DMS79 (cell line): ENCODE measurements around the gene CD14.
A peak's percentile ranks its signal among the peaks of the same experiment; 100 is the strongest.
"Not testable (repeated sequence)": the region's sequence is repeated elsewhere in the genome, so short reads cannot be mapped to it uniquely, and the experiment has no call there.

Experiments used
- DNase-seq: peaks from one replicate; lab custom pipeline; 2025; lab: John Stamatoyannopoulos, UW

Gene CD14

GRCh38 chr5:140635291-140636257, 2.6 kb upstream of the CD14 start:
- DNase-seq = no peak

GRCh38 chr5:140634103-140634502, 1.1 kb upstream of the CD14 start:
- no peak for DNase-seq

- DNase-seq = no peak
These were observed 526 bp upstream of the CD14 start for GRCh38 chr5:140633501-140633900.

DNA sequence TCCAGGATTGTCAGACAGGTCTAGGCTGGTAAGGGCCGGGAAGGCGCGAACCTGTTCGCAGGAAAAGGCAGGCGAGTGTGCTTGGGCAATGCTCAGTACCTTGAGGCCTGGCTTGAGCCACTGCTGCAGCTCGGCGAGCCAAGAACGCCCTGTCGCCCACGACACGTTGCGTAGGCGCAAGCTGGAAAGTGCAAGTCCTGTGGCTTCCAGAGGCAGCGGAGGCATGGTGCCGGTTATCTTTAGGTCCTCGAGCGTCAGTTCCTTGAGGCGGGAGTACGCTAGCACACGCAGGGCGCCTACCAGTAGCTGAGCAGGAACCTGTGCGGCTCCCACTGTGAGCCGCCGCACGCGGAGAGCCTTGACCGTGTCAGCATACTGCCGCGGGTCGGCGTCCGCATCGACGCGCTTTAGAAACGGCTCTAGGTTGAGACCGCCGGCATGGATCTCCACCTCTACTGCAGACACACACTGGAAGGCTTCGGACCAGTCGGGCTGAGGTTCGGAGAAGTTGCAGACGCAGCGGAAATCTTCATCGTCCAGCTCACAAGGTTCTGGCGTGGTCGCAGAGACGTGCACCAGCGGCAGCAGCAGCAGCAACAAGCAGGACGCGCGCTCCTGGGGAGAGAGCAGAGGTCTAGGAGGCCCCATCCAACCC, 482 bp downstream of the CD14 start:
- DNase-seq = peak; percentile 23

GRCh38 chr5:140631831-140632365, 1.1 kb downstream of the CD14 start:
- peak; percentile 48 for DNase-seq

- no peak for DNase-seq
These were observed 1.9 kb downstream of the CD14 start for GRCh38 chr5:140631036-140631417.

DNA sequence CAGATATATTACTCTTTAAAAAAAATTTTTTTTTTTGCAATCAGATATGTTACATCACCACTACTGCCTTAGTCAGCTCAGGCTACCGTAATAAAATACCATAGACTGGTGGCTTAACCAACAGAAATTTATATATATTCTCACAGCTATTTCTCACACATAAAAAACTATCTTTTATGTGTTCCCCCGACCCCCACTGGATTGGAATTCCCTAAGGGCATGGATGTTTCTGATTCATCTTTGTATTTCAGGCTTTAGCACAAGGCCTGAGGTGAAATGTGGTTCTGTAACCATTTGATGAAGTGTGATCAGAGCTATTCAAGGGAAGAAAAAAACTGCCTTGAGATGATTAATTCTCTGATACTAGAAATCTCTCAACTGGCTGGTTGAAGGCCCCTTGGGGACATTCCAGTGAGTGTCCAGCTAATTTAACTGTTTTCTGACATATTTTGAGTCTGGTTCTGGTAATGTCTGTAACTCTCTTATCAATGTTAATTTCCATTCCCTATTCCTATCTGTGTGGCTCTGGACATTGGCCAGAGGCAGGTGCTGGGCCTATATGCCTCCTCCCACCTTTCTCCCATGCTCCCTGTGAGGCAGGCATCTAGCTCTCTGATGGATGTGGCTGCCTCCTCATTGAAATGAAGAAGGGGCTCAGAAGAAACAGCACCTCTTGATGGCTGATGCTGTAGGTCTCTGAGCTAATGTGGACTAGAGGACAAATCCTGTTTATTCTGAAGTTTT, 2.5 kb downstream of the CD14 start:
- DNase-seq = no peak

DNA sequence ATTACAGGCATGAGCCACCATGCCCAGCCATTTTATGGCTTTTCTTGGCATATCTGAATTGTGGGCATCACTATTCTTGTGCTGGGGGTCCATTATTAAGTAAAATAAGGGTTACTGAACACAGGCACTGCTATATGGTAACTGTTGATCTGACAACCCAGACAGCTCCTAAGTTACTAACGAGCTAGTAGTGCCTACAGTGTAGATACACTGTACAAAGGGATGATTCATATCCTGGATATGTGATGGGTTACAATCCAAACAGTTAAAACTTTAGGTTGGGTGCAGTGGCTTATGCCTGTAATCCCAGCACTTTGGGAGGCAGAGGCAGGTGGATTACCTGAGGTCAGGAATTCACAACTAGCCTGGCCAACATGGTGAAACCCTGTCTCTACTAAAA, 4.3 kb downstream of the CD14 start:
- DNase-seq = no peak

GRCh38 chr5:140627972-140628371, 5.0 kb downstream of the CD14 start:
- no peak for DNase-seq

DNA sequence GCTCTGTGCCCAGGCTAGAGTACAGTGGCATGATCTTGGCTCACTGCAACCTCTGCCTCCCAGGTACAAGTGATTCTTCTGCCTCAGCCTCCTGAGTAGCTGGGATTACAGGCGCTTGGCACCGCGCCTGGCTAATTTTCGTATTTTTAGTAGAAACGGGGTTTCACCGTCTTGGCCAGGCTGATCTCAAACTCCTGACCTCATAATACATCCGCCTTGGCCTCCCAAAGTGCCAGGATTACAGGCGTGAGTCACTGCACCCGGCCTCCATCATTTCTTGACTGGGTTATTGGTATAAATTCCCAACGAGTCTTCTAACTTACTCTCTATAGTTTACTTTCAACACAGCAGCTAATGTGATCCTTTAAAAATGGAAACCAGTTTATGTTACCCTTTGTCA, 8.1 kb downstream of the CD14 start:
- not testable (repeated sequence) for DNase-seq

DNA sequence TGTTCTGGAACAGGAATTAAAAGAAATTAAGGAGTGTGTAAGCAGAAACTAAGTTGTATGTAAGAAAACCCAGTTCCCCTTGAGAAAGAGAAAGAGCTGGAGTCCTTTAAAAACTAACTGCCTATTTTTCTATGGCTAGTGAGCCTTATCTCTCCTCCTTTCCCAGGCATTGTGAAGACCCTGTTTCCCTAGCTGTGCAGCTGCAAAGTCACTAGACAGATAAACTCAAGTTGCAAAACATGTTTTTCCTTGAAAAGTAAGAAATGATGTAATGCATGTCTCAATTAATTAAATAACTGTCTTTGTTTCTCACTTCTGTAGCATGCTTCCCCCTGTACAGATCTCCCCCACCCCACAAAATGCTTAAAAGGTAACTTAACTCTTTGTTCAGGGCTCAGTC, 9.9 kb downstream of the CD14 start:
- not testable (repeated sequence) for DNase-seq

DNA sequence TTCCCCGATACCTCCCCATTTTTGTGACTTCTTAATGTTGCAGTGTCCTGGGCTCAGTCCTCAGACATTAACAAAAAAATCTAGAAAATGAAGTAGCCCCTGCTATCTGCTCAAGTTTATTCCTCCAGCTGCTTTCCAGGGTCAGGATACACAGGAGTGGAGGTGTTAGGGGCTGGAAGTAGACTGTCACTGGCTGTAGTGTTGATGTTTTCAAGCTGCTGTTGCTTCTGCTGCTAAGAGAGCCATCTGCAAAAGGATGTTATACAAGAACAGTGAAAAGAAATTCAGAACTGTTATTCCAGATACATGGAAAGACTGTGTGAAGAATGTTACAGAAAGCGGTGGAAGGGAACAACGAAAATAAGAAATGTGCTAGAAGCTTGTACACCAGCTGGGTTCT, 10.7 kb downstream of the CD14 start:
- no peak for DNase-seq

- no peak for DNase-seq
These were observed 21.9 kb downstream of the CD14 start for GRCh38 chr5:140611020-140611521.

- no peak for DNase-seq
These were observed 23.8 kb downstream of the CD14 start for GRCh38 chr5:140609126-140609525.

- DNase-seq = no peak
These were observed 24.3 kb downstream of the CD14 start for GRCh38 chr5:140608722-140609121.

- no peak for DNase-seq
These were observed 25.9 kb downstream of the CD14 start for GRCh38 chr5:140607031-140607430.

GRCh38 chr5:140605879-140606278, 27.1 kb downstream of the CD14 start:
- DNase-seq = no peak

DNA sequence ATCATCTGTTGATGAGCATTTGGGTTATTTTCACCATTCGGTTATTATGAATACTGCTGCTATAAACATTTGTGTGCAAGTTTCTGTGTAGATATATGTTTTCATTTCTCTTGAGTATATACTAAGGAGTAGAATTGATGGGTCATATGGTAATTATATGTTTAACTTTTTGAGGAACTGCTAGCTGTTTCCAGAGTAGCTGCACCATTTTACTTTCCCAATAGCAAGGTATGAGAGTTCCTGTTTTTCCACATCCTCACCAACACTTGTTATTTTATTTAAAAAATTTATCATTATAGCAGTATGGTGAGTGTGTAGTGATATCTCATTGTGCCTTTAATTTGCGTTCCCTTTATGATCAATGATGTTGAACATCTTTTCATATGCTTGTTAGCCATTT, 29.2 kb downstream of the CD14 start:
- no peak for DNase-seq

- DNase-seq = not testable (repeated sequence)
These were observed 29.6 kb downstream of the CD14 start for GRCh38 chr5:140603446-140603698.

GRCh38 chr5:140602147-140602546, 30.8 kb downstream of the CD14 start:
- DNase-seq = no peak

GRCh38 chr5:140600096-140600495, 32.9 kb downstream of the CD14 start:
- no peak for DNase-seq

DNA sequence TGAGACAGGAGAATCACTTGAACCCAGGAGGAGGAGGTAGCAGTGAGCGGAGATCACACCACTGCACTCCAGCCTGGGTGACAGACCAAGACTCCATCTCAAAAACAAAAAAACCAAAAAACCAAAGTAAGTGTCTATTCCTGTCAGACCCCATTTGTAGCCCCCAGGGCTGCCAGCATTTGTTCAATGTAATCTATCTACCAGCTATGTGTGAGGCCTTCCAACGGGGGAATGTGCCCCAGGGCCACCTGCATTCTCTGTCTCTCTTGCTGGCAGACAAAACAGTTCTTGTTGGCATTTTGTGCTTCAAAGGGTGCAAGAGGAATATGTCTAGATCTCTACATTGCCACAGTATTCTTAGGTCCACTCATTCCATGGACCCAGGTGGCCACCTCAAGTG, 34.1 kb downstream of the CD14 start:
- DNase-seq = no peak
